Progenitor cell of endocrine pancreas (in vitro differentiated cells): Measurements from ENCODE around the gene DOCK8. TPM values are rescaled to one million over a fixed set of nuclear protein-coding genes. Genes with fewer than 3 reads are reported as not detected.
A peak's percentile ranks its signal among the peaks of the same experiment; 100 is the strongest.

Experiments used
- DNase-seq: peaks from one replicate; pipeline ENCODE4 v3.0.0; 2021; ENCODE audit warnings: low spot score; ENCODE audit not compliant: unreplicated experiment
- H3K27ac Mint-ChIP-seq: 2 replicates; pipeline ENCODE4 v1.8.0; 2021; ENCODE audit warnings: mild to moderate bottlenecking, moderate library complexity, mixed read lengths
- H3K27me3 Mint-ChIP-seq: 2 replicates; pipeline ENCODE4 v1.8.0; 2021; ENCODE audit warnings: mixed read lengths
- H3K36me3 Mint-ChIP-seq: 2 replicates; pipeline ENCODE4 v1.8.0; 2022; ENCODE audit warnings: mixed read lengths; ENCODE audit not compliant: insufficient read depth
- H3K4me1 Mint-ChIP-seq: 2 replicates; pipeline ENCODE4 v1.8.0; 2021; ENCODE audit warnings: low read depth, mixed read lengths
- H3K4me3 Mint-ChIP-seq: 2 replicates; pipeline ENCODE4 v1.8.0; 2021; ENCODE audit warnings: low read depth, mild to moderate bottlenecking, moderate library complexity, mixed read lengths
- H3K9me3 Mint-ChIP-seq: 2 replicates; pipeline ENCODE4 v1.8.0; 2021; ENCODE audit warnings: low read depth, mixed read lengths
- CTCF ChIP-seq: fragments of 200-600 bp; sonication (generic); IDR thresholded peaks from one replicate; pipeline ENCODE4 v1.5.0; 2021; ENCODE audit warnings: antibody characterized with exemption, mild to moderate bottlenecking; ENCODE audit not compliant: unreplicated experiment
- total RNA-seq: library from RNA; stranded (reverse); gene quantifications from 2 replicates; pipeline ENCODE4 v1.2.1, GENCODE V29; 2021

The DOCK8 gene
- total RNA-seq, 1 donor from 2014 or later: 8.3 TPM

GRCh38 chr9:303502-303901 lies 88.8 kb downstream of the DOCK8 start:
- no peak for TF ChIP-seq CTCF
- Mint-ChIP-seq H3K36me3 (no peaks in the 10 kb centered on the region), H3K27me3 (no peaks in the 10 kb centered on the region), H3K9me3 (peaks cover 15% of the 10 kb centered on the region), H3K27ac (no peak overlapping the region), H3K4me1 (peaks cover 4% of the 10 kb centered on the region), H3K4me3 (no peak overlapping the region)
- no peak for DNase-seq

GRCh38 chr9:304106-304505 lies 89.4 kb downstream of the DOCK8 start:
- H3K4me3 Mint-ChIP-seq: no peak overlapping the region
- peaks cover 4% of the 10 kb centered on the region for H3K4me1 Mint-ChIP-seq
- peaks cover 15% of the 10 kb centered on the region for H3K9me3 Mint-ChIP-seq
- no peak for DNase-seq
- no peaks in the 10 kb centered on the region for H3K27me3 Mint-ChIP-seq
- H3K36me3 Mint-ChIP-seq: no peaks in the 10 kb centered on the region
- TF ChIP-seq CTCF: no peak
- H3K27ac Mint-ChIP-seq: no peak overlapping the region

GRCh38 chr9:304519-305185 lies 90.0 kb downstream of the DOCK8 start:
- no peak for DNase-seq
- TF ChIP-seq CTCF: no peak
- no peak overlapping the region for H3K27ac Mint-ChIP-seq
- no peaks in the 10 kb centered on the region for H3K27me3 Mint-ChIP-seq
- H3K36me3 Mint-ChIP-seq: no peaks in the 10 kb centered on the region
- H3K4me3 Mint-ChIP-seq: no peak overlapping the region
- H3K9me3 Mint-ChIP-seq: peaks cover 15% of the 10 kb centered on the region
- H3K4me1 Mint-ChIP-seq: peaks cover 4% of the 10 kb centered on the region

- no peaks in the 10 kb centered on the region for H3K36me3 Mint-ChIP-seq
- H3K9me3 Mint-ChIP-seq: no peaks in the 10 kb centered on the region
- H3K4me1 Mint-ChIP-seq: peaks cover 6% of the 10 kb centered on the region
- DNase-seq: no peak
- no peaks in the 10 kb centered on the region for H3K27me3 Mint-ChIP-seq
- no peak for TF ChIP-seq CTCF
- no peak overlapping the region for H3K4me3 Mint-ChIP-seq
- no peak overlapping the region for H3K27ac Mint-ChIP-seq
Measured at GRCh38 chr9:306907-307306, 92.2 kb downstream of the DOCK8 start.

GRCh38 chr9:311841-312240 lies 97.2 kb downstream of the DOCK8 start:
- peak overlapping the region; percentile 39 for H3K27ac Mint-ChIP-seq
- H3K4me3 Mint-ChIP-seq: no peak overlapping the region
- H3K9me3 Mint-ChIP-seq: no peaks in the 10 kb centered on the region
- DNase-seq: no peak
- peaks cover 3% of the 10 kb centered on the region for H3K27me3 Mint-ChIP-seq
- H3K36me3 Mint-ChIP-seq: no peaks in the 10 kb centered on the region
- TF ChIP-seq CTCF: no peak
- peaks cover 12% of the 10 kb centered on the region for H3K4me1 Mint-ChIP-seq
